Activated CD4-positive, alpha-beta T cell treated with anti-CD3 and anti-CD28 coated beads for 36 hours (primary cell): ENCODE data around the gene KCNE2. TPM values are rescaled to one million over a fixed set of nuclear protein-coding genes. Genes with fewer than 3 reads are reported as not detected.
"Not testable (repeated sequence)": the region's sequence is repeated elsewhere in the genome, so short reads cannot be mapped to it uniquely, and the experiment has no call there.

ENCODE experiments used
- ATAC-seq: fragments of 200-7000 bp; cut with Tn5 transposase; one replicate; pipeline ENCODE4 v1.10.0; 2021; ENCODE audit warnings: mild to moderate bottlenecking, moderate library complexity
- CTCF ChIA-PET: fragments of 350-600 bp; sonication (Branson Sonifier 250); formaldehyde crosslinking; loops from one replicate; lab custom pipeline; 2021; ENCODE audit warnings: antibody characterized with exemption; lab: Charles Lee
- POLR2A ChIA-PET: fragments of 350-600 bp; sonication (Branson Sonifier 250); formaldehyde crosslinking; loops from one replicate; lab custom pipeline; 2021; ENCODE audit warnings: antibody characterized with exemption, inconsistent platforms; lab: Charles Lee
- DNase-seq: peaks from one replicate; pipeline ENCODE4 v3.0.0-alpha.2; 2020
- H3K27ac Mint-ChIP-seq: one replicate; pipeline ENCODE4 v1.8.0; 2021; ENCODE audit warnings: mixed read lengths
- H3K27me3 Mint-ChIP-seq: one replicate; pipeline ENCODE4 v1.8.0; 2021; ENCODE audit warnings: mixed read lengths
- H3K36me3 Mint-ChIP-seq: one replicate; pipeline ENCODE4 v1.8.0; 2021; ENCODE audit warnings: low read depth, mixed read lengths
- H3K4me1 Mint-ChIP-seq: one replicate; pipeline ENCODE4 v1.8.0; 2021; ENCODE audit warnings: mixed read lengths
- H3K4me3 Mint-ChIP-seq: one replicate; pipeline ENCODE4 v1.8.0; 2021; ENCODE audit warnings: mild to moderate bottlenecking, moderate library complexity, mixed read lengths
- H3K9me3 Mint-ChIP-seq: one replicate; pipeline ENCODE4 v1.8.0; 2021; ENCODE audit warnings: low read depth, mixed read lengths
- intact Hi-C, 2 experiments: fragments of 100-400 bp; cut with DNase I in 1 of 2; cut with micrococcal nuclease in 1 of 2; formaldehyde crosslinking; loops; one replicate each; pipeline versions ENCODE4 v1.14.2 to v1.15.1; 2022 to 2024; cut with DNase I, micrococcal nuclease
- total RNA-seq, 2 experiments: library from RNA; stranded (reverse); gene quantifications; one replicate each; pipeline ENCODE4 v1.2.3, GENCODE V29; 2021

Gene KCNE2
- total RNA-seq, 2 experiments from 2014 or later: not detected

GRCh38 chr21:34407294-34407693 is 43.5 kb downstream of the KCNE2 start:
- H3K4me1 Mint-ChIP-seq, H3K4me3 Mint-ChIP-seq, DNase-seq, H3K27ac Mint-ChIP-seq, intact Hi-C loops, H3K36me3 Mint-ChIP-seq, H3K9me3 Mint-ChIP-seq, H3K27me3 Mint-ChIP-seq, POLR2A ChIA-PET, CTCF ChIA-PET, ATAC-seq: not testable (repeated sequence)

DNA sequence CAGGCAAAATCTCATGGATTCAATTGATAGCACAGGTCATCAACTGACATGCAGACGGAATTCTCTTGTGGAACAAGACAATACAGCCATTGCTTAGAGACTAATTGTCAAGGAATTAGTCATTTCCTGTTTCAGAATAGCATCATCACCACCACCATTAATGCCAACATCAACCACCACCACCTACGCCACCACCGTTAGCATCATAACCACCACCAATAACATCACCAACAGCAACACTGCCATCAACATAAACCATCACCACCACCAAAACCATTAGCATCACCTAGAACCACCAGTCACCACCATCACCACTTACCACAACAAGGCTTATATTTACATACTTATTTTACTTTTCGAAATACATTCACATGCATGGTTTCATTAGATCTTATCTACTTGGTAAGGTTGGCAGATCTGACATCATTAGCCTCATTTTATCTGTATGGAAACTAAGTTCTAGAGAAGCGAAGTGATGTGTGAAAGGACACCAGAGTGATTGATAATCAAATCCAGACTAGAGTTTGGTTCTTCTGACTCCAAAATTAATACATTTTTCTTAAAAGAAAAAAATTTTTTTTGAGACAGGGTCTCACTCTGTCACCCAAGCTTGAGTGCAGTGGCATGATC is 53.8 kb downstream of the KCNE2 start:
- CTCF ChIA-PET, H3K36me3 Mint-ChIP-seq, POLR2A ChIA-PET, H3K27me3 Mint-ChIP-seq, H3K4me1 Mint-ChIP-seq, H3K4me3 Mint-ChIP-seq, H3K9me3 Mint-ChIP-seq, H3K27ac Mint-ChIP-seq, intact Hi-C loops, DNase-seq: not testable (repeated sequence)
- peak; percentile 73 for ATAC-seq

Other genes with a start within 250 kb of the KCNE2 start
- 1 to 10 TPM; 2.1 to 6.6 TPM for gene SMIM11, start 11.5 kb downstream of the KCNE2 start, total RNA-seq
- gene SMIM34, start 59.9 kb downstream of the KCNE2 start, total RNA-seq: not detected
- gene KCNE1, start 148.2 kb downstream of the KCNE2 start, total RNA-seq: under 1 TPM in 1 of 2 experiments, not detected in 1; 0.07 TPM